Loucy (cell line): ENCODE measurements around the gene ALDH1L1.
"Not testable (repeated sequence)": the region's sequence is repeated elsewhere in the genome, so short reads cannot be mapped to it uniquely, and the experiment has no call there.

Source experiments
- H2AFZ ChIP-seq: fragments of 200-600 bp; sonication (generic); 2 replicates; pipeline ENCODE4 v1.6.0; 2016; ENCODE audit warnings: antibody characterized with exemption, mild to moderate bottlenecking, low read length, moderate library complexity
- H3F3A ChIP-seq: fragments of 200-600 bp; 2 replicates; pipeline ENCODE4 v1.6.0; 2016; ENCODE audit warnings: antibody characterized with exemption, low read depth, mild to moderate bottlenecking
- H3K27me3 ChIP-seq: fragments of 200-600 bp; sonication (generic); 2 replicates; pipeline ENCODE4 v1.6.1; 2014; ENCODE audit warnings: low read length, mild to moderate bottlenecking; ENCODE audit not compliant: insufficient read depth, poor library complexity, severe bottlenecking
- H3K36me3 ChIP-seq: fragments of 200-600 bp; sonication (generic); 2 replicates; pipeline ENCODE4 v1.6.1; 2016; ENCODE audit warnings: low read length; ENCODE audit not compliant: insufficient read depth
- H3K4me1 ChIP-seq: fragments of 200-600 bp; sonication (generic); 2 replicates; pipeline ENCODE4 v1.5.1; 2014; ENCODE audit warnings: low read length, mild to moderate bottlenecking; ENCODE audit not compliant: insufficient read depth, poor library complexity, severe bottlenecking
- H3K4me2 ChIP-seq: fragments of 200-600 bp; sonication (generic); 2 replicates; pipeline ENCODE4 v1.6.0; 2014; ENCODE audit warnings: antibody characterized with exemption, low read length, low read depth, mild to moderate bottlenecking; ENCODE audit not compliant: poor library complexity, severe bottlenecking
- H3K4me3 ChIP-seq: fragments of 200-600 bp; sonication (generic); 2 replicates; pipeline ENCODE4 v1.5.1; 2014; ENCODE audit warnings: low read length, mild to moderate bottlenecking, mixed read lengths; ENCODE audit not compliant: poor library complexity, severe bottlenecking
- H3K79me2 ChIP-seq: fragments of 200-600 bp; sonication (generic); 2 replicates; pipeline ENCODE4 v1.6.1; 2014; ENCODE audit warnings: low read length; ENCODE audit not compliant: insufficient read depth
- H3K9ac ChIP-seq: fragments of 200-600 bp; sonication (generic); 2 replicates; pipeline ENCODE4 v1.6.0; 2014; ENCODE audit warnings: mild to moderate bottlenecking, low read depth, low read length, moderate library complexity; ENCODE audit not compliant: poor library complexity, severe bottlenecking
- H3K9me2 ChIP-seq: fragments of 200-600 bp; sonication (generic); replicated peaks from 2 replicates; pipeline ENCODE4 v1.6.1; 2016; ENCODE audit warnings: low read depth, low read length, mixed read lengths
- H3K9me3 ChIP-seq: fragments of 200-600 bp; sonication (generic); 2 replicates; pipeline ENCODE4 v1.6.1; 2014; ENCODE audit warnings: mild to moderate bottlenecking, antibody characterized with exemption, low read length, low read depth; ENCODE audit not compliant: insufficient read depth
- H4K20me1 ChIP-seq: fragments of 200-600 bp; sonication (generic); 2 replicates; pipeline ENCODE4 v1.6.0; 2014; ENCODE audit warnings: antibody characterized with exemption, low read length, mild to moderate bottlenecking; ENCODE audit not compliant: insufficient read depth, poor library complexity, severe bottlenecking
- EZH2phosphoT487 ChIP-seq: fragments of 200-600 bp; IDR thresholded peaks from 2 replicates; pipeline ENCODE4 v1.6.1; 2018; ENCODE audit warnings: antibody characterized with exemption, mild to moderate bottlenecking, moderate library complexity, borderline replicate concordance
- TF ChIP-seq, protein P1 (sequence below): fragments of 200-600 bp; sonication (generic); conservative IDR thresholded peaks from 2 replicates; pipeline ENCODE4 v1.5.1; 2014; ENCODE audit warnings: mild to moderate bottlenecking, antibody characterized with exemption, low read length

Gene ALDH1L1

DNA sequence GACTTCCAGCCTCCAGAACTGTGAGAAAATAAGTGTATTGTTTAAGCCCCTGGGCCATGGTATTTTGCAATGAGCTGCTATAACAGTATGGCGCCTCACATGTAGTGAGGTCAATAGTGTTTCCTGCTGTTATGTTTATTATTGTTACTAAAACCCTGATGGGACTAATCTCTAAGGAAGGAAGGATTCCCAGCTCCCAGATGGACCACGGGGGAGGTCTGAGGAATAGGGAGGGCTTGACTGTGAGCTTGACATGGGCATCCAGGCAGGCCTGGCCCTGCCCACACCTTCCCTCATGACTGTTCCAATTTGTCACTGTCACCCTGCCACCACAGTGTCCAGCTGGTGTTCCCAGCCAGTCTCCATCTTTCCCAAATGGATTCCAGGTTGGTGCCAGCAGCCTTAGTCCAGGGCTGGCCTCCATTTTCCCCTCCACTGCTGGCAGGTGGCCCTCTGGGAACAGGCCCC is 82.0 kb downstream of the ALDH1L1 start:
- Histone ChIP-seq H3K4me3 (no peak overlapping the region), H3K79me2 (no peaks in the 10 kb centered on the region), H3K4me2 (no peak overlapping the region), H2AFZ (no peak overlapping the region), H3K9me3 (peaks cover 4% of the 10 kb centered on the region; the same call in 1 of the 2 replicates), H4K20me1 (no peaks in the 10 kb centered on the region), H3K4me1 (no peaks in the 10 kb centered on the region), H3K9ac (no peak overlapping the region), H3K9me2 (no peaks in the 10 kb centered on the region), H3K36me3 (no peaks in the 10 kb centered on the region), H3K27me3 (no peaks in the 10 kb centered on the region), H3F3A (no peaks in the 10 kb centered on the region)
- TF ChIP-seq, protein P1, sequence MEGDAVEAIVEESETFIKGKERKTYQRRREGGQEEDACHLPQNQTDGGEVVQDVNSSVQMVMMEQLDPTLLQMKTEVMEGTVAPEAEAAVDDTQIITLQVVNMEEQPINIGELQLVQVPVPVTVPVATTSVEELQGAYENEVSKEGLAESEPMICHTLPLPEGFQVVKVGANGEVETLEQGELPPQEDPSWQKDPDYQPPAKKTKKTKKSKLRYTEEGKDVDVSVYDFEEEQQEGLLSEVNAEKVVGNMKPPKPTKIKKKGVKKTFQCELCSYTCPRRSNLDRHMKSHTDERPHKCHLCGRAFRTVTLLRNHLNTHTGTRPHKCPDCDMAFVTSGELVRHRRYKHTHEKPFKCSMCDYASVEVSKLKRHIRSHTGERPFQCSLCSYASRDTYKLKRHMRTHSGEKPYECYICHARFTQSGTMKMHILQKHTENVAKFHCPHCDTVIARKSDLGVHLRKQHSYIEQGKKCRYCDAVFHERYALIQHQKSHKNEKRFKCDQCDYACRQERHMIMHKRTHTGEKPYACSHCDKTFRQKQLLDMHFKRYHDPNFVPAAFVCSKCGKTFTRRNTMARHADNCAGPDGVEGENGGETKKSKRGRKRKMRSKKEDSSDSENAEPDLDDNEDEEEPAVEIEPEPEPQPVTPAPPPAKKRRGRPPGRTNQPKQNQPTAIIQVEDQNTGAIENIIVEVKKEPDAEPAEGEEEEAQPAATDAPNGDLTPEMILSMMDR = no peak
- TF ChIP-seq EZH2phosphoT487 = no peak

DNA sequence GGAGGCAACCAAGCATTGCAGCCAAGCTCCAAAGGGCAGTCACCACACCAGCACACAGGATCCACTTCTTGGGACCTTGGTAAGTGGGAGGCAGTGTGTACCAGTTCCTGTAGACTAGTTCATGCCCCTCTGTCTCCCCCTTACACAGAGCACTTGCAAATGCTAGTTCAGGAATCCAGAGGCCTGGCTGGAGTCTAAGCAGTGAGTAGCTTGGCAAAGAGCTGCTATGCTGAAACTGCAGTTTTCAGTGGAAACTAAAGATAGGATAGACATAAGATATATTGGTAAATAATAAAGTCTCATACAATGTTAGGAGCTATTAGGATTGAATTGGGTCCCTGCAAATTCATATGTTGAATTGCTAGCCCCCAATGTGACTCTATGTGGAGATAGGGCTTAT is 82.6 kb downstream of the ALDH1L1 start:
- Histone ChIP-seq H3K4me1 (no peaks in the 10 kb centered on the region), H3K9me3 (peaks cover 4% of the 10 kb centered on the region; the same call in 1 of the 2 replicates), H2AFZ (no peak overlapping the region), H4K20me1 (no peaks in the 10 kb centered on the region), H3K79me2 (no peaks in the 10 kb centered on the region), H3K9ac (no peak overlapping the region), H3K36me3 (no peaks in the 10 kb centered on the region), H3K9me2 (no peaks in the 10 kb centered on the region), H3K4me2 (no peak overlapping the region), H3F3A (no peaks in the 10 kb centered on the region), H3K27me3 (no peaks in the 10 kb centered on the region), H3K4me3 (no peak overlapping the region)
- TF ChIP-seq, protein P1 = no peak
- no peak for TF ChIP-seq EZH2phosphoT487

DNA sequence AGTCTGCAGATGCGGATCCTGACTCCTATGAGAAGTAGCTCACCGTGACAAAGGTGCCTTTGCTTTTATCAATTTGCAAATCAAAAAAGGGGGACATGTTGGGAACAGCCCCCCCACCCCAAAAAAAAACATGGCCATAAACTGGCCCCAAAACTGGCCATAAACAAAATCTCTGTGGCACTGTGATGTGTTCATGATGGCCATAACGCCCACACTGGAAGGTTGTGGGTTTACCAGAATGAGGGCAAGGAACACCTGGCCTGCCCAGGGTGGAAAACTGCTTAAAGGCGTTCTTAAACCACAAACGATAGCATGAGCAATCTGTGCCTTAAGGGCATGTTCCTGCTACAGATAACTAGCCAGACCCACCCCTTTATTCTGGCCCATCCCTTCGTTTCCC is 84.1 kb downstream of the ALDH1L1 start:
- H3K79me2 ChIP-seq, H3F3A ChIP-seq, H3K4me3 ChIP-seq, H3K36me3 ChIP-seq, H4K20me1 ChIP-seq, H2AFZ ChIP-seq, H3K4me1 ChIP-seq, H3K4me2 ChIP-seq, H3K27me3 ChIP-seq, H3K9me3 ChIP-seq, H3K9ac ChIP-seq, H3K9me2 ChIP-seq: not testable (repeated sequence)

DNA sequence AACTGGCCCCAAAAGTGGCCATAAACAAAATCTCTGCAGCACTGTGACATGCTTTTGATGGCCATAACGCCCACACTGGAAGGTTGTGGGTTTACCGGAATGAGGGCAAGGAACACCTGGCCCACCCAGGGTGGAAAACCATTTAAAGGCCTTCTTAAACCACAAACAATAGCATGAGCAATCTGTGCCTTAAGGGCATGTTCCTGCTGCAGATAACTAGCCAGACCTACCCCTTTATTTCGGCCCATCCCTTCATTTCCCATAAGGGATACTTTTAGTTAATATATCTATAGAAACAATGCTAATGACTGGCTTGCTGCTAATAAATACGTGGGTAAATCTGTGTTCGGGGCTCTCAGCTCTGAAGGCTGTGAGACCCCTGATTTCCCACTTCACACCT is 88.3 kb downstream of the ALDH1L1 start:
- not testable (repeated sequence) for H3K9me2 ChIP-seq, H3K4me3 ChIP-seq, H4K20me1 ChIP-seq, H3F3A ChIP-seq, H2AFZ ChIP-seq, H3K9ac ChIP-seq, H3K79me2 ChIP-seq, H3K4me2 ChIP-seq, H3K36me3 ChIP-seq, H3K27me3 ChIP-seq, H3K4me1 ChIP-seq
- peaks cover 12% of the 10 kb centered on the region; the same call in 1 of the 2 replicates for H3K9me3 ChIP-seq
